Endothelial cell of umbilical vein (primary cell): ENCODE results near the gene OLFM1. TPM values are rescaled to one million over a fixed set of nuclear protein-coding genes. Genes with fewer than 3 reads are reported as not detected.

Source experiments
- BruUV-seq: library from RNA; stranded (reverse); fragments of 400-500 nt; replicated peaks from 2 replicates; lab custom pipeline; 2021; lab: Mats Ljungman, UMichigan
- CTCF ChIA-PET: fragments of 300-600, 350-600 bp; sonication (Branson Sonifier 250); formaldehyde crosslinking; loops from one replicate; lab custom pipeline; 2021; ENCODE audit warnings: antibody characterized with exemption, inconsistent platforms; lab: Charles Lee
- POLR2A ChIA-PET: fragments of 300-600, 350-600 bp; sonication (Branson Sonifier 250); formaldehyde crosslinking; loops from one replicate; lab custom pipeline; 2021; ENCODE audit warnings: antibody characterized with exemption, inconsistent platforms; lab: Charles Lee
- DNase-seq: peaks from one replicate; pipeline ENCODE4 v3.0.0-alpha.2; 2011; ENCODE audit warnings: low read depth, low spot score
- FAIRE-seq: peaks from 2 replicates; lab custom pipeline; 2011; peaks lifted over from hg19 to GRCh38; lab: Jason Lieb, UNC
- H2AFZ ChIP-seq: 2 replicates; pipeline ENCODE4 v1.6.0; 2012; ENCODE audit warnings: low read depth, low read length, control low read depth, inconsistent platforms
- H3K27ac ChIP-seq: 2 replicates; pipeline ENCODE4 v1.5.1; 2011; ENCODE audit warnings: low read depth, mild to moderate bottlenecking, control low read depth, low read length, moderate library complexity; ENCODE audit not compliant: insufficient read depth
- H3K27me3 ChIP-seq, 2 experiments: 2 replicates each; pipeline versions ENCODE4 v1.6.0 to v1.6.1; 2011; ENCODE audit warnings: low read length in 2 of 2, mixed read lengths in 1 of 2; ENCODE audit not compliant: control insufficient read depth in 2 of 2, insufficient read depth in 2 of 2
- H3K36me3 ChIP-seq, 2 experiments: 2 replicates in 1 of 2; 3 replicates in 1 of 2; pipeline ENCODE4 v1.5.1; 2011; ENCODE audit warnings: low read length in 2 of 2, mild to moderate bottlenecking in 1 of 2, moderate library complexity in 1 of 2; ENCODE audit not compliant: control insufficient read depth in 2 of 2, insufficient read depth in 2 of 2; ENCODE audit errors: extremely low read depth in 1 of 2
- H3K4me1 ChIP-seq: 3 replicates; pipeline ENCODE4 v1.5.1; 2011; ENCODE audit warnings: mild to moderate bottlenecking, low read length; ENCODE audit not compliant: control insufficient read depth, insufficient read depth; ENCODE audit errors: extremely low read depth
- H3K4me2 ChIP-seq: 2 replicates; pipeline ENCODE4 v1.6.1; 2011; ENCODE audit warnings: low read length, control low read depth, mixed read lengths; ENCODE audit not compliant: insufficient read depth
- H3K4me3 ChIP-seq, 3 experiments: fragments of 200-600 bp in 1 of 3; sonication (generic), shearing (Covaris generic) in 1 of 3; replicated peaks in 1 of 3; 2 replicates each; pipeline ENCODE4 v1.5.1; 2011 to 2016; ENCODE audit warnings: control low read depth in 3 of 3, low read length in 3 of 3, mild to moderate bottlenecking in 2 of 3, inconsistent platforms in 1 of 3, low read depth in 1 of 3, moderate library complexity in 1 of 3; ENCODE audit not compliant: insufficient read depth in 1 of 3
- H3K79me2 ChIP-seq: 2 replicates; pipeline ENCODE4 v1.6.0; 2012; ENCODE audit warnings: low read length, inconsistent platforms; ENCODE audit not compliant: control insufficient read depth, insufficient read depth
- H3K9ac ChIP-seq: replicated peaks from 2 replicates; pipeline ENCODE3; 2011; ENCODE audit warnings: low read length, control low read depth; ENCODE audit not compliant: insufficient read depth; ENCODE audit errors: extremely low read depth
- H3K9me1 ChIP-seq: replicated peaks from 3 replicates; pipeline ENCODE4 v1.6.0; 2011; ENCODE audit warnings: mild to moderate bottlenecking, low read length; ENCODE audit not compliant: control insufficient read depth, insufficient read depth; ENCODE audit errors: extremely low read depth
- H3K9me3 ChIP-seq: replicated peaks from 2 replicates; pipeline ENCODE4 v1.5.1; 2012; ENCODE audit warnings: low read length, inconsistent platforms; ENCODE audit not compliant: control insufficient read depth, insufficient read depth
- H4K20me1 ChIP-seq: replicated peaks from 2 replicates; pipeline ENCODE3; 2011; ENCODE audit warnings: mild to moderate bottlenecking, low read length; ENCODE audit not compliant: control insufficient read depth, insufficient read depth; ENCODE audit errors: extremely low read depth
- EZH2 ChIP-seq: IDR thresholded peaks from 2 replicates; pipeline ENCODE4 v1.6.1; 2012; ENCODE audit warnings: borderline replicate concordance, low read depth, mild to moderate bottlenecking, moderate library complexity, low read length, inconsistent platforms; ENCODE audit not compliant: severe bottlenecking
- FOS ChIP-seq: IDR thresholded peaks from 2 replicates; pipeline ENCODE4 v1.6.1; 2011; ENCODE audit warnings: mild to moderate bottlenecking, low read length, moderate library complexity, borderline replicate concordance; ENCODE audit not compliant: insufficient read depth
- GATA2 ChIP-seq: IDR thresholded peaks from 2 replicates; pipeline ENCODE4 v1.7.0; 2011; ENCODE audit warnings: low read depth, mild to moderate bottlenecking, moderate library complexity, mixed read lengths, low read length; ENCODE audit not compliant: insufficient read length, insufficient read depth
- JUN ChIP-seq: IDR thresholded peaks from 2 replicates; pipeline ENCODE4 v1.6.1; 2011; ENCODE audit warnings: borderline replicate concordance, low read depth; ENCODE audit not compliant: insufficient read length, insufficient read depth
- MYC ChIP-seq: IDR thresholded peaks from one replicate; pipeline ENCODE4 v1.6.1; 2011; ENCODE audit warnings: mild to moderate bottlenecking, low read depth, low read length
- POLR2A ChIP-seq: IDR thresholded peaks from 2 replicates; pipeline ENCODE4 v1.6.1; 2012; ENCODE audit warnings: low read depth, mild to moderate bottlenecking, control low read depth, low read length
- POLR2AphosphoS5 ChIP-seq: IDR thresholded peaks from 2 replicates; pipeline ENCODE4 v1.6.1; 2012; ENCODE audit warnings: low read depth, mild to moderate bottlenecking, control low read depth, low read length, moderate library complexity; ENCODE audit not compliant: insufficient read depth
- dilution Hi-C: fragments of 300-500 bp; cut with MboI; formaldehyde crosslinking; loops from one replicate; pipeline ENCODE4 v1.15.0; 2019; ENCODE audit warnings: low sequenced_read_pairs; ENCODE audit not compliant: extremely low pct_ligation_motif_present
- intact Hi-C: fragments of 100-400 bp; cut with micrococcal nuclease; formaldehyde crosslinking; loops from one replicate; pipeline ENCODE4 v1.10.0; 2022
- polyA plus RNA-seq, 4 experiments: library from polyadenylated mRNA; depleted of rRNA in 3 of 4; stranded (reverse) in 3 of 4; unstranded in 1 of 4; fragments of >200 nt; gene quantifications; 2 replicates each; pipeline versions ENCODE4 v1.2.1 to v1.2.3, GENCODE V29; 2011 to 2012; ENCODE audit warnings: missing spikeins in 1 of 4
- total RNA-seq: library from RNA; stranded (reverse); gene quantifications from 2 replicates; pipeline ENCODE4 v1.2.3, GENCODE V29; 2021
- TF ChIP-seq, protein P1 (sequence below): IDR thresholded peaks from 2 replicates; pipeline ENCODE4 v1.6.1; 2011; ENCODE audit not compliant: insufficient read depth, insufficient read length
- TF ChIP-seq, protein P2 (sequence below), 2 donors: IDR thresholded peaks; 1 replicate in 1 of 2; 2 replicates in 1 of 2; pipeline ENCODE4 v1.5.1; 2011; ENCODE audit warnings: low read length in 2 of 2, mild to moderate bottlenecking in 2 of 2, moderate library complexity in 2 of 2, control low read depth in 1 of 2, inconsistent platforms in 1 of 2, low read depth in 1 of 2; ENCODE audit not compliant: insufficient read depth in 1 of 2; ENCODE audit errors: extremely low read depth in 1 of 2

Gene OLFM1
- total and polyA plus RNA-seq, 2 donors (not counting 3 experiments of a cell fraction or from before 2014, with no cell fraction given), result 0.07 to 0.95 TPM

DNA sequence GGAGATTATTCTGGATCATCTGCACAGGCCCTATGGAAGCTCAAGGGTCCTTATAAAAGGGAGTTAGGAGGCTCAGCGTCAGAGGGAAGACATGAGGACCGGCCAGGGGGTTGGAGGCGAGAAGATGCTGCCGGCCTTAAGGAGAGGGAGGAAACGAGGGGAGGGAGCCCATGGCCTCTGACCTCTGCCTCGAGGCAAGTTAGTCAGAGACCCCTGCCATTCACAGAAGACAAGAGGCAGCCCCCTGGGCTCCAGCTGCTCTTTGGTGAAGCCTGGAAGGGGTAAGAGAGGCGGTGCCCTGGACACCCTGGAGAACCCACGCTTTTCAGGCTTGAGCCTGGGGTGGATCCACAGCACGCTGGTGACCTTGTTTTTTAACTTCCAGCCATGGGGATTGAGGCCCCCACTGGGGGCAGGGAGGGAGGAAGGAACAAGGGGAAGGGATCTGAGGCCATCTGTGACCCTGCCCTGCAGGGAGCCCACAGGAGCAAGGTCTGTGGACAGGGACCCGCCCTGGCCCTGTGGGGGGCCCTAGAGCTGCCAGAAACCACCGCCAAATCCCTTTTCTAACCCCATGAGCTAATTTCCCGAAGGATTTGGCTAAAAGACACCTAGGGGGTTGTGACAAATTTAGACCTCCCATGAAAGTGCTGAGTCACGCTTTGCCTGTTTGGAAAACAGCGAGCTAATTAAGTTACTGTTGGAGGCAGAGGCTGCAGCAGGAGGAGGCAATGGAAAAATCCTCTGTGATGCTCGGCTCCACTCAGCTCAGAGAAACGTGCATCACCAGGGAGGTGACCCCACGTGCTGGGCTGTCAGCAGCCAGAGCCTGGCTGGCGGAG, 49.7 kb downstream of the OLFM1 start:
- H3K4me2 ChIP-seq, result no peak overlapping the region
- H2AFZ ChIP-seq, result no peak overlapping the region
- DNase-seq (no peak), FAIRE-seq (no peak)
- H3K79me2 ChIP-seq, result no peaks in the 10 kb centered on the region
- no peak overlapping the region for H3K9ac ChIP-seq
- ChIA-PET POLR2A (no interaction called here), CTCF (no interaction called here)
- TF ChIP-seq MYC (no peak), FOS (no peak), EZH2 (no peak), POLR2AphosphoS5 (no peak), POLR2A (no peak), JUN (no peak), GATA2 (no peak)
- TF ChIP-seq, protein P1, sequence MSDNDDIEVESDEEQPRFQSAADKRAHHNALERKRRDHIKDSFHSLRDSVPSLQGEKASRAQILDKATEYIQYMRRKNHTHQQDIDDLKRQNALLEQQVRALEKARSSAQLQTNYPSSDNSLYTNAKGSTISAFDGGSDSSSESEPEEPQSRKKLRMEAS, result no peak
- TF ChIP-seq, protein P2, sequence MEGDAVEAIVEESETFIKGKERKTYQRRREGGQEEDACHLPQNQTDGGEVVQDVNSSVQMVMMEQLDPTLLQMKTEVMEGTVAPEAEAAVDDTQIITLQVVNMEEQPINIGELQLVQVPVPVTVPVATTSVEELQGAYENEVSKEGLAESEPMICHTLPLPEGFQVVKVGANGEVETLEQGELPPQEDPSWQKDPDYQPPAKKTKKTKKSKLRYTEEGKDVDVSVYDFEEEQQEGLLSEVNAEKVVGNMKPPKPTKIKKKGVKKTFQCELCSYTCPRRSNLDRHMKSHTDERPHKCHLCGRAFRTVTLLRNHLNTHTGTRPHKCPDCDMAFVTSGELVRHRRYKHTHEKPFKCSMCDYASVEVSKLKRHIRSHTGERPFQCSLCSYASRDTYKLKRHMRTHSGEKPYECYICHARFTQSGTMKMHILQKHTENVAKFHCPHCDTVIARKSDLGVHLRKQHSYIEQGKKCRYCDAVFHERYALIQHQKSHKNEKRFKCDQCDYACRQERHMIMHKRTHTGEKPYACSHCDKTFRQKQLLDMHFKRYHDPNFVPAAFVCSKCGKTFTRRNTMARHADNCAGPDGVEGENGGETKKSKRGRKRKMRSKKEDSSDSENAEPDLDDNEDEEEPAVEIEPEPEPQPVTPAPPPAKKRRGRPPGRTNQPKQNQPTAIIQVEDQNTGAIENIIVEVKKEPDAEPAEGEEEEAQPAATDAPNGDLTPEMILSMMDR (IDR thresholded peaks at IDR 0.05; ENCODE audit: extremely low read depth in 1 of 2, insufficient read depth in 1 of 2, low read depth in 1 of 2, low read length in 2 of 2), result no peak
- H3K27ac ChIP-seq, result no peak overlapping the region
- H3K4me3 ChIP-seq, result no peak overlapping the region
- no peaks in the 10 kb centered on the region for H3K36me3 ChIP-seq
- no peaks in the 10 kb centered on the region for H3K4me1 ChIP-seq
- no peaks in the 10 kb centered on the region for H4K20me1 ChIP-seq
- intact Hi-C loops, result no loop called here
- no peaks in the 10 kb centered on the region for H3K27me3 ChIP-seq
- H3K9me3 ChIP-seq, result peaks cover 7% of the 10 kb centered on the region
- no peaks in the 10 kb centered on the region for H3K9me1 ChIP-seq
- BruUV-seq, result no TSS peak
- dilution Hi-C loops, result no loop called here
